NCI-H2107 treated with DMSO at 0.1 percent for 48 hours (cell line): Measurements from ENCODE around the gene AOX1.
"Not testable (repeated sequence)": the region's sequence is repeated elsewhere in the genome, so short reads cannot be mapped to it uniquely, and the experiment has no call there.

Experiments used
- DNase-seq: peaks from one replicate; lab custom pipeline; 2025; ENCODE audit not compliant: unreplicated experiment; lab: John Stamatoyannopoulos, UW

The AOX1 gene

GRCh38 chr2:200625282-200625681, 39.5 kb downstream of the AOX1 start:
- DNase-seq: no peak

GRCh38 chr2:200625958-200626363, 40.1 kb downstream of the AOX1 start:
- no peak for DNase-seq

GRCh38 chr2:200627110-200627770, 41.4 kb downstream of the AOX1 start:
- no peak for DNase-seq

- DNase-seq: not testable (repeated sequence)
Observed at GRCh38 chr2:200628461-200628860, 42.6 kb downstream of the AOX1 start.

GRCh38 chr2:200631287-200631686, 45.5 kb downstream of the AOX1 start:
- no peak for DNase-seq

- DNase-seq: no peak
Observed at GRCh38 chr2:200634231-200634964, 48.6 kb downstream of the AOX1 start.

- no peak for DNase-seq
Observed at GRCh38 chr2:200635251-200635650, 49.4 kb downstream of the AOX1 start.

- no peak for DNase-seq
Observed at GRCh38 chr2:200637901-200638300, 52.1 kb downstream of the AOX1 start.

- DNase-seq: no peak
Observed at GRCh38 chr2:200640176-200640575, 54.4 kb downstream of the AOX1 start.

- DNase-seq: no peak
Observed at GRCh38 chr2:200640901-200641300, 55.1 kb downstream of the AOX1 start.

GRCh38 chr2:200648518-200649281, 62.9 kb downstream of the AOX1 start:
- DNase-seq: not testable (repeated sequence)

- DNase-seq: no peak
Observed at GRCh38 chr2:200649724-200650123, 63.9 kb downstream of the AOX1 start.

- no peak for DNase-seq
Observed at GRCh38 chr2:200650195-200650594, 64.4 kb downstream of the AOX1 start.

- DNase-seq: no peak
Observed at GRCh38 chr2:200652158-200652557, 66.3 kb downstream of the AOX1 start.

GRCh38 chr2:200653021-200653420, 67.2 kb downstream of the AOX1 start:
- no peak for DNase-seq

- no peak for DNase-seq
Observed at GRCh38 chr2:200654823-200655222, 69.0 kb downstream of the AOX1 start.

GRCh38 chr2:200655918-200656580, 70.2 kb downstream of the AOX1 start:
- DNase-seq: no peak

- no peak for DNase-seq
Observed at GRCh38 chr2:200658278-200658864, 72.6 kb downstream of the AOX1 start.

GRCh38 chr2:200659410-200659809, 73.6 kb downstream of the AOX1 start:
- no peak for DNase-seq

- DNase-seq: no peak
Observed at GRCh38 chr2:200661477-200661876, 75.7 kb downstream of the AOX1 start.

- no peak for DNase-seq
Observed at GRCh38 chr2:200662727-200663126, 76.9 kb downstream of the AOX1 start.
